UCSD-AML1 (cell line): Measurements from ENCODE around the gene TTL.
"Not testable (repeated sequence)": the region's sequence is repeated elsewhere in the genome, so short reads cannot be mapped to it uniquely, and the experiment has no call there.

Experiments used
- DNase-seq: peaks from one replicate; lab custom pipeline; 2025; ENCODE audit not compliant: unreplicated experiment; lab: John Stamatoyannopoulos, UW

TTL gene

GRCh38 chr2:112474844-112475486 lies 7.0 kb upstream of the TTL start:
- DNase-seq = no peak

- DNase-seq = no peak
Measured at GRCh38 chr2:112476434-112476833, 5.5 kb upstream of the TTL start.

- no peak for DNase-seq
Measured at GRCh38 chr2:112480530-112481049, 1.4 kb upstream of the TTL start.

- DNase-seq = peak; percentile 79
Measured at GRCh38 chr2:112481050-112481527, 867 bp upstream of the TTL start.

GRCh38 chr2:112482309-112483041 lies 519 bp downstream of the TTL start:
- peak; percentile 54 for DNase-seq

GRCh38 chr2:112483042-112483473 lies 1.1 kb downstream of the TTL start:
- DNase-seq = peak; percentile 38

- DNase-seq = no peak
Measured at GRCh38 chr2:112483831-112484230, 1.9 kb downstream of the TTL start.

- no peak for DNase-seq
Measured at GRCh38 chr2:112485849-112486248, 3.9 kb downstream of the TTL start.

GRCh38 chr2:112486895-112487294 lies 4.9 kb downstream of the TTL start:
- DNase-seq = no peak

- DNase-seq = no peak
Measured at GRCh38 chr2:112487444-112487961, 5.5 kb downstream of the TTL start.

GRCh38 chr2:112488201-112488600 lies 6.2 kb downstream of the TTL start:
- no peak for DNase-seq

- DNase-seq = no peak
Measured at GRCh38 chr2:112491946-112492345, 10.0 kb downstream of the TTL start.

GRCh38 chr2:112493048-112493447 lies 11.1 kb downstream of the TTL start:
- DNase-seq = no peak

GRCh38 chr2:112493858-112494648 lies 12.1 kb downstream of the TTL start:
- no peak for DNase-seq

- no peak for DNase-seq
Measured at GRCh38 chr2:112494828-112495227, 12.9 kb downstream of the TTL start.

GRCh38 chr2:112495878-112496277 lies 13.9 kb downstream of the TTL start:
- DNase-seq = not testable (repeated sequence)

- peak; percentile 32 for DNase-seq
Measured at GRCh38 chr2:112500850-112501484, 19.0 kb downstream of the TTL start.

GRCh38 chr2:112509239-112509998 lies 27.5 kb downstream of the TTL start:
- DNase-seq = not testable (repeated sequence)

- DNase-seq = no peak
Measured at GRCh38 chr2:112516801-112517200, 34.8 kb downstream of the TTL start.

- DNase-seq = no peak
Measured at GRCh38 chr2:112518807-112519206, 36.9 kb downstream of the TTL start.
